Esophagus mucosa (tissue), 1 donor: Measurements from ENCODE around the gene PPIL6. TPM values are rescaled to one million over a fixed set of nuclear protein-coding genes. Genes with fewer than 3 reads are reported as not detected.
"Not testable (repeated sequence)": the region's sequence is repeated elsewhere in the genome, so short reads cannot be mapped to it uniquely, and the experiment has no call there.

ENCODE experiments used
- ATAC-seq: fragments of 200-7000 bp; cut with Tn5 transposase; one replicate; pipeline ENCODE4 v1.9.1; 2020
- total RNA-seq: library from RNA; stranded (reverse); gene quantifications from one replicate; pipeline ENCODE4 v1.2.4, GENCODE V29; 2023
- donor health status: DM: yes; HTN: yes; CAD: no.

Gene PPIL6
- total RNA-seq, 1 donor from 2014 or later = 0.84 TPM

- ATAC-seq = peak; percentile 96
Observed at GRCh38 chr6:109393886-109394281, 46.5 kb downstream of the PPIL6 start.

DNA sequence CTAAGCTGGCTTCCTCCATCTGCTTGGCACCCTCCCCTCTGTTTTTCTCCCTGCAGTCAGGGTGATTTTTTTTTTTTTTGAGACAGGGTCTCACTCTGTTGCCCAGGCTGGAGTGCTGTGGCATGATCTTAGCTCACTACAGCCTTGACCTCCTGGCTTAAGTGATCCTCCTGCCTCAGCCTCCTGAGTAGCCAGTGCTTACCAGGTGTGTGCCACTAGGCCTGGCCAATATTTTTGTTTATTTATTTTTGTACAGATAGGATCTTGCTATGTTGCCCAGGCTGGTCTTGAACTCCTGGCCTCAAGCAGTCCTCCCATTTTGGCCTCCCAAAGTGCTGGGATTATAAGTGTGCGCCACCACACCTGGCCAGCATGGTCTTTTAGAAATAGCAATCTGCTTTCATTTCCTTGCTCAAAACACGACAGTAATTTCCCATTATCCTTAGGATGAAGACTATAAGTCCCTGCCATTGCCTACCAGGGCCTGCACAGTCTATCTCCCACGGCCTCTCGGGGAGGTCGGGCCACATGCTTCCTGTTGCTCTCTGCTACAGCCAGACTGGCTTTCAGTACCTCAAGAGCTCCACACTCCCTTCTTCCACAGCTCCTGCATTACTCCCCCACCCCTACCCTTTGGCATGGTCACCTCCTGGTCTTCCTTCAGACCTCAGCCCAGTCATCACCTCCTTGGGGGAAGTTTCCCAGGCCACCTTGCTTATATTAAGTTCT, 47.1 kb downstream of the PPIL6 start:
- no peak for ATAC-seq

DNA sequence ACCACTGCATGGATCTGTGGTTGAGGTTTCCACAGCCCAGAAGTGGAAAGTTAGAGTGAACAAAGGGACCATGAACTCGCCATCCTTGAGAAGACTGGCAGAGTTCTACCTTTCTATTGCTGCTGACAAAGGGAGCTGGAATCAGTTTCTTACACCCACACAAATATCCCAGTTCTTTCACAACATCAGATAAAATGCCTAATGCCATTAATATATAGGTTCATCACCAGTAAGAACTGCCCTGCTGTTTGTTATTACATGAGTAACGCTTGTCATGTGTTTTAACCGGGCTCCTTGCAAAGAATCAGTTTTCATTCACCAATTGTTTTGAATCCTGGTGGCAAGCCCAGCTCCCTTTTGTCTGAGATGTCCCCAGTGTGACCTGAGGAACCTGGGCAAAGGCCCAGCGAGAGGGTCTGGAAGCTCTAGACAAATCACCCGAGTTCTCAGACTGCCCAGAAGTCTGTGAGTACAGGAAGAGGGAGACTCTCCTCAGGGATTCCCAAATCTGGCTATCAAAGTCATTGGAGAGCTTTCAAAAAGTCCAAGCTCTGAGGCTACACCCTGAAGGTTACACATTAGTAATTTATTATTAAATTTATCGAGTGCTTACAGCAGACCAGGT, 50.7 kb downstream of the PPIL6 start:
- ATAC-seq = no peak

DNA sequence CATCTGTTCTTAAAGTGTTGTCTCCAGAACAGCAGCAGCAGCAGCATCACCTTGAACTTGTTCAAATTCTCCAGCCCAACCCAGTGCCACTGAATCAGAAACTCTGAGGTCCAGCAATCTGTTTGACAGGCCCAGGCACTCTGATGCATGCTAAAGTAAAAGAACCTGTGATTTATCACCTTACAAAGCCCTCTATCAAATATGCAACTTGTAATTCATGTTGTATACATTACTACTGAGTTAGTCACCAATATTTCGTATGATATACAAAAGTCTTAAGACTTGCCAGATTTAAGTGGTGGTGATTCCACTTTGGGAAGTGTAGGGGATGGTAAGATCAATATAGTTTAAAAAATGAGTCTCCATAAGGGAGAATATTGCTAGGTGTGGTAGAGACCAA, 52.2 kb downstream of the PPIL6 start:
- ATAC-seq = no peak

DNA sequence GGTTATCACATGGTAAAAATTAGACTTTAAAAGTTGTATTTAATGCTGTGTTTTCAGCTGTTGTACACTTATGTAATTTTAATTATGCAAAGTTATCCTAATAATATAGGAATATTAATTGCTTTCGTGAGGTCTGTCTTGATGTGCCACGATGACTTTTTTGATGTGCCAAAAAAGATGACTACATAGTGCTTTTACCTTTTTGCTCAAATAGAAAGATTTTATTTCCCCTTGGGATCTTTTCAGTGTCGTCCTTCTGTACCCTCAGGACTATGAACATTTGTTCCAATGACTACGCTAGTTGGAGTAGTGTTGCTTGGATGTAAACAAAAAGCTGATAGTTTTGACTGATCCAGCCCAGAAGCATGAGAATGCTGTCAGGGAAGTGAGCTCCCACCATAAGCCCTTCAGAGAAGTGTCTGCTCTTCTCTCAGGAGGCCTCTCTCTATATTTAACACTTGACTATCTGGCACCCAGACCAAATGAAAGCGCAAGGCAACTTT, 56.9 kb downstream of the PPIL6 start:
- no peak for ATAC-seq

- ATAC-seq = peak; percentile 90
Observed at GRCh38 chr6:109382576-109383437, 57.6 kb downstream of the PPIL6 start.

GRCh38 chr6:109381747-109382575, 58.5 kb downstream of the PPIL6 start, which contains the start of gene CD164:
CD164 (minus strand) TSS chr6:109382467; CDS start chr6:109382378, 89 bp downstream.
- peak; percentile 90 for ATAC-seq

DNA sequence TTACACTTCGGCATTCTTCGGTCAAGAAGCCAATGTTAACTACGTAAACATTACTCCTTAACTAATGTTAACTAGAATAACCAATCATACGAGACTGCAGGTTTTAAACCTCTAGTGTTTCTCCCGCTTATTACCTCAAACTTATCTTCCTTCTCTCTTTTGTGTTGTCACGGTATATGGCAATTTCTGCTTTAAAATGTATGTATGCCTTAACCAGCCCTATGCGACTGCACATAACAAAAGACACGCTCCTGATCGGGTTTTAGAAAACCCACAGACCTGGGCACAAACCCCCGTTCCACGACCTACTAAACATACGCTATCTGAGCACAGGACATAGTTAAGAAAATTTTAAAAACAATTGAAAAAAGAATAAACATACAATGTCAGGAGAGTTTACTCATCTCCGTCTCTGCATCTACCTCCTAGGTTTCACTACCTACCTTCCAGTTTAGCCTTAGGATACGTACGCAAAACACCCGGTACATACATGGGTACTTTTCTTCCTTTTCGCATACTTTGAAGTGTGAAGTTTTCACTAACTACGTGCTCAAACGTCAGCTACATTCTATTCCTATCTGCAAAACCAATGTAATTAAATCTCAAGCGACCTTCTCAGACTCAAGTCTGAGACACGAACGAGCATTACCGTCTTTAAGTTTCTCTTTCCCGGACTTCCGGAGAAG, 59.2 kb downstream of the PPIL6 start:
- ATAC-seq = no peak

GRCh38 chr6:109379711-109380110, 60.7 kb downstream of the PPIL6 start:
- ATAC-seq = no peak

DNA sequence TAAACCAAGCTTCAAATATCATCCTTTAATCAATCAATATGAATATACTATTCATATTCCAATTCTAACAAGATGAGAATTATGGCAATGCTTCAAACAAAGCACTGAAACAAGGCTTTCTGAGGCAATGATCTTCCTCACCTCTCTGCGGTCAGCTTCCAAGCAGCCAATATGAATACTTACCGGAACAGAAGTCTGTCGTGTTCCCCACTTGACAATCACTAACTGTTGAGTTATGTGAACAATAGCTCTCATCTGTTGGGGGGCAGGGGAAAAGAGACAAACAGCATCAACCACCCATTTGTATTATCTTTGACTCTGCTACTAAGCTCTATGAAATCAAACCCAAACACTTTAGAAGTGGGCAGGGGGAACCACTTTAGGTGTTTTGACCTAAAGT, 62.7 kb downstream of the PPIL6 start:
- no peak for ATAC-seq

GRCh38 chr6:109374326-109374892, 66.0 kb downstream of the PPIL6 start:
- ATAC-seq = no peak

DNA sequence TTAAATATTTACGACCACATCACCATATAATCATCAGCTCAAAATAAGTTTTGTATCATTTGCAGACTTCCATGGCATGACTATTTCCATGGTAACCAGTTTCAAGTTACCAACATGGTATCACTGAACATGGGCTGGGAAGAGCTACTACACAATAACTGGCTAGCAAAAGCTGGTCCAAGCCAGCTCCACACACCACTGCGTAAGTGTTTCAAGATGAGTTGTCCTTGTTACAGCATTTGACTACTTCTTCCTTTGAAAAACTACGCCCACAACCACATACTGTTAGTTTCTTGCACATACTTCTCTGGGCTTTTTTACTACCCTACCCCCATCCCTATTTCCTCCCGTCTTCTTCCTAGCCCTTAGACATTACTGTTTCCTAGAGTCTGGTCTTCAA, 66.7 kb downstream of the PPIL6 start:
- peak; percentile 17 for ATAC-seq

DNA sequence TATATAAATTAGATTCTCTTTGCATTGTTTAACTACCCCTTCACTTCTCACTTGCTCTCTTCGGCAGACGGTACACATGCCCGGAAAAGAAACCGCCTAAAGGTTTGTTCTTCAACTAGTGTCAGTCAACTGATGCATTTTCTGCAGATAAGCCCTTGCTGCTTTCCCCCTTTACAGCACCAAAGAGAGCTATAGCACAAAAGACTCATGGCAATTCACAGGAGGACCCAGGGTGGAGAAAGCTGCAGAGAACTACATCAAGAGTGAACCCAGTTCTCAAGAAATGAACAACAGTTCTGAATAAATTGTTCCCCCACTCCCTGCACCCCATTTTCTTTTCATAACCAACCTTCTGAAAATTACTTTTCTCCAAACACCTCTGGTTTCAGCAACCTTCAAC, 67.1 kb downstream of the PPIL6 start:
- no peak for ATAC-seq

DNA sequence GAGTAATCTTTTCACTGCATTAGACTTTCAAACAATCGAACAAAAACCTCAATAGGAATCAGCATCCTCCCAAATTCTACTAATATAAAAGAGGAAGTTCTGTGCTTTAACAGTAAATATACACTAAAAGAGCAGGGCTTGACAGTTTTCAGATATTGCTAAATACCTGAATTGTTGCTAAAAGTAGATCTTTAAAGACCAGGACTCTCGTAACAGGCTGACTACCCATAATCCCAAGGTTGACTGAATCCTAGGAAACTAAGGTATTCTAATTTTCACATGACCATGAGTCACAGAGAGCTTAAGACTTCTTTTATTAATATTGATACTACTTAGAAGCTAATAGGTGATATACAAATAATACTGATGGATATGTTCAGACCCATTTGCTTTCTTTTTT, 68.3 kb downstream of the PPIL6 start:
- ATAC-seq = no peak

- ATAC-seq = no peak
Observed at GRCh38 chr6:109370792-109371191, 69.6 kb downstream of the PPIL6 start.

DNA sequence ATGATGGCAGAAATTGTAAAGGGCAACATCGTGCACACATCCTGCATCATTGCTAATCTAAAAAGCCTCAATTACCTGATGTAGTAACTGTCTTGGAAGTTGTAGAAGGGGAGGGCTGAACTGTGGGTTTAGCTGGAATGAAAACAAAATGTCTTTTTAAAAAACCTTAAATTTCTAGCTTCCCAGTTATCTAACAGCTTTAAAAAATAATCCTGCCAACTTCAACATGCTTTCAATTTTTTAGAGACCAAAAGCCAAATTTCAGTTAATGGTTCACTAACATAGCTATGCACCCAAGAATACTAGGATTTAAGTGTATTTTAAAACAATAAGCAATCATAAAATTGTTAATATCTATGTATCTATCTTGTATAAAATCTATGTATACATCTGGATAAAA, 70.1 kb downstream of the PPIL6 start:
- ATAC-seq = no peak

DNA sequence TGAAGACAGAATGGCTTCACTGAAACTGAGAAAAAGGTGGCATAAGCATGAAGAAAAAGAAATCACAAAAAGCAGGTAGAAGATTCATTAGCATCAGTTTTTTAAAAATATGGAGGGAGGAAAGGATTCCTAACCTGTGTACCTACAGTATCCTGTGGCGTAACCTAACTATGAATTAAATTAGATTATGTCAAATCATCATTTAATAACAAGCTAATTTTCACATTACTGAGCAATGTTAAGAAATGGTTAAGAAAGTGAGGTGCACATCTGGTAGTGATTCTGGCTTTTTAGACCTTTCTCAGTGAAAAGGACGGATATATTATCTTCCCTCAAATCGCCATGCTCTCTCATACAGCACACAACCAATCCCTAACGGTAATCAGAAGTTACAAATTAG, 70.7 kb downstream of the PPIL6 start:
- no peak for ATAC-seq

- not testable (repeated sequence) for ATAC-seq
Observed at GRCh38 chr6:109364382-109365078, 75.9 kb downstream of the PPIL6 start.

GRCh38 chr6:109363753-109364152, 76.7 kb downstream of the PPIL6 start:
- no peak for ATAC-seq

- no peak for ATAC-seq
Observed at GRCh38 chr6:109362102-109362884, 78.1 kb downstream of the PPIL6 start.
